NCI-H1092 (cell line): Measurements from ENCODE around the gene MRI1.
A peak's percentile ranks its signal among the peaks of the same experiment; 100 is the strongest.
"Not testable (repeated sequence)": the region's sequence is repeated elsewhere in the genome, so short reads cannot be mapped to it uniquely, and the experiment has no call there.

Source experiments
- DNase-seq: peaks from one replicate; lab custom pipeline; 2025; lab: John Stamatoyannopoulos, UW

Gene MRI1

GRCh38 chr19:13761423-13761822 lies 2.9 kb upstream of the MRI1 start:
- DNase-seq, result no peak

GRCh38 chr19:13762635-13763235 lies 1.6 kb upstream of the MRI1 start:
- DNase-seq, result no peak

- no peak for DNase-seq
Observed at GRCh38 chr19:13763265-13763664, 1.1 kb upstream of the MRI1 start.

GRCh38 chr19:13764821-13765394 lies 586 bp downstream of the MRI1 start:
- DNase-seq, result no peak

GRCh38 chr19:13765395-13766094 lies 1.2 kb downstream of the MRI1 start:
- DNase-seq, result no peak

GRCh38 chr19:13766095-13766481 lies 1.8 kb downstream of the MRI1 start:
- DNase-seq, result no peak

- no peak for DNase-seq
Observed at GRCh38 chr19:13768510-13768909, 4.2 kb downstream of the MRI1 start.

- no peak for DNase-seq
Observed at GRCh38 chr19:13770013-13770635, 5.8 kb downstream of the MRI1 start.

GRCh38 chr19:13774217-13775191 lies 10.2 kb downstream of the MRI1 start, which contains the start of gene C19orf53:
Gene C19orf53, plus strand, starts transcription at chr19:13774456. Its CDS starts 22 bp downstream, at chr19:13774478.
- peak; percentile 77 for DNase-seq

GRCh38 chr19:13778398-13778797 lies 14.1 kb downstream of the MRI1 start:
- DNase-seq, result no peak

GRCh38 chr19:13778847-13779246 lies 14.5 kb downstream of the MRI1 start:
- DNase-seq, result no peak

GRCh38 chr19:13779794-13780193 lies 15.5 kb downstream of the MRI1 start:
- DNase-seq, result not testable (repeated sequence)

GRCh38 chr19:13781547-13781946 lies 17.2 kb downstream of the MRI1 start:
- peak; percentile 18 for DNase-seq

GRCh38 chr19:13782537-13782936 lies 18.2 kb downstream of the MRI1 start:
- DNase-seq, result no peak

GRCh38 chr19:13783565-13784500 lies 19.5 kb downstream of the MRI1 start:
- no peak for DNase-seq

GRCh38 chr19:13784731-13785452 lies 20.6 kb downstream of the MRI1 start:
- peak; percentile 68 for DNase-seq

- DNase-seq, result no peak
Observed at GRCh38 chr19:13788991-13789390, 24.7 kb downstream of the MRI1 start.

GRCh38 chr19:13790354-13790753 lies 26.0 kb downstream of the MRI1 start:
- no peak for DNase-seq

- not testable (repeated sequence) for DNase-seq
Observed at GRCh38 chr19:13793317-13793716, 29.0 kb downstream of the MRI1 start.

GRCh38 chr19:13794398-13794756 lies 30.1 kb downstream of the MRI1 start:
- DNase-seq, result no peak
